ENCODE results near the gene SLIT3.

GRCh38 chr5:168978500-168978899 is 322.4 kb downstream of the SLIT3 start:
- no peak for TF ChIP-seq CTCF (IDR thresholded peaks at IDR 0.05; ENCODE audit: poor library complexity)
- no peak for TF ChIP-seq EZH2 (IDR thresholded peaks at IDR 0.05; ENCODE audit: borderline replicate concordance)
- no peak for TF ChIP-seq EZH2phosphoT487 (IDR thresholded peaks at IDR 0.05; ENCODE audit: low read depth, severe bottlenecking, unreplicated experiment)
